Measurements from ENCODE around the gene DIAPH2.

GRCh38 chrX:97605271-97605670 is 920.6 kb downstream of the DIAPH2 start:
- TF ChIP-seq EZH2 (IDR thresholded peaks at IDR 0.05; ENCODE audit: insufficient read depth, poor library complexity, severe bottlenecking) (no peak), EZH2phosphoT487 (IDR thresholded peaks at IDR 0.05; ENCODE audit: insufficient read depth, low read depth) (no peak)

Data from GM23248 (cell line).